ENCODE data around the gene GTPBP10.

GTPBP10 gene

GRCh38 chr7:90421651-90422050 lies 75.1 kb downstream of the GTPBP10 start:
- no peak for DNase-seq (ENCODE audit: low read depth, low spot score)
- H3K4me3 ChIP-seq (ENCODE audit: low read length): no peak overlapping the region

- H3K4me3 ChIP-seq (ENCODE audit: low read length): no peak overlapping the region
- no peak for DNase-seq (ENCODE audit: low read depth, low spot score)
These were observed 78.2 kb downstream of the GTPBP10 start for GRCh38 chr7:90424720-90425119.

GRCh38 chr7:90425376-90425775 lies 78.9 kb downstream of the GTPBP10 start:
- DNase-seq (ENCODE audit: low read depth, low spot score): no peak
- no peak overlapping the region for H3K4me3 ChIP-seq (ENCODE audit: low read length)

- H3K4me3 ChIP-seq (ENCODE audit: low read length): no peak overlapping the region
- DNase-seq (ENCODE audit: low read depth, low spot score): no peak
These were observed 84.3 kb downstream of the GTPBP10 start for GRCh38 chr7:90430614-90431460.

GRCh38 chr7:90432752-90433151 lies 86.2 kb downstream of the GTPBP10 start:
- DNase-seq (ENCODE audit: low read depth, low spot score): no peak
- H3K4me3 ChIP-seq (ENCODE audit: low read length): no peak overlapping the region

GRCh38 chr7:90433221-90433620 lies 86.7 kb downstream of the GTPBP10 start:
- no peak overlapping the region for H3K4me3 ChIP-seq (ENCODE audit: low read length)
- DNase-seq (ENCODE audit: low read depth, low spot score): no peak

Measured in Jurkat, Clone E6-1 (cell line).